HEK293 (cell line): ENCODE measurements around the gene FANCE.

Experiments used
- CTCF ChIP-seq: fragments of 450-650 bp; formaldehyde crosslinking; IDR thresholded peaks from 2 replicates; pipeline ENCODE4 v1.5.1; 2016; ENCODE audit warnings: missing biosample characterization, missing genetic modification characterization
- KLF16 ChIP-seq: fragments of 450-650 bp; formaldehyde crosslinking; IDR thresholded peaks from 2 replicates; pipeline ENCODE4 v1.5.1; 2017; ENCODE audit warnings: missing biosample characterization, missing genetic modification characterization
- REPIN1 ChIP-seq: fragments of 450-650 bp; formaldehyde crosslinking; IDR thresholded peaks from 2 replicates; pipeline ENCODE4 v1.5.1; 2017; ENCODE audit warnings: missing biosample characterization, missing genetic modification characterization, low read depth
- REST ChIP-seq: fragments of 450-650 bp; formaldehyde crosslinking; IDR thresholded peaks from 2 replicates; pipeline ENCODE4 v1.5.1; 2016; ENCODE audit warnings: missing biosample characterization, missing genetic modification characterization
- ZBTB21 ChIP-seq: fragments of 450-650 bp; formaldehyde crosslinking; IDR thresholded peaks from 2 replicates; pipeline ENCODE4 v1.5.1; 2017; ENCODE audit warnings: missing biosample characterization, missing genetic modification characterization
- ZBTB48 ChIP-seq: fragments of 450-650 bp; formaldehyde crosslinking; IDR thresholded peaks from 2 replicates; pipeline ENCODE4 v1.5.1; 2016; ENCODE audit warnings: missing biosample characterization, missing genetic modification characterization
- ZBTB7A ChIP-seq: fragments of 450-650 bp; formaldehyde crosslinking; IDR thresholded peaks from 2 replicates; pipeline ENCODE4 v1.5.1; 2016; ENCODE audit warnings: low read depth, missing biosample characterization, missing genetic modification characterization
- ZNF140 ChIP-seq: fragments of 450-650 bp; formaldehyde crosslinking; IDR thresholded peaks from 2 replicates; pipeline ENCODE4 v1.5.1; 2016; ENCODE audit warnings: missing biosample characterization, missing genetic modification characterization
- ZNF2 ChIP-seq: fragments of 450-650 bp; formaldehyde crosslinking; IDR thresholded peaks from 2 replicates; pipeline ENCODE4 v1.5.1; 2016; ENCODE audit warnings: missing biosample characterization, missing genetic modification characterization
- ZNF202 ChIP-seq: fragments of 450-650 bp; formaldehyde crosslinking; IDR thresholded peaks from 2 replicates; pipeline ENCODE4 v1.5.1; 2016; ENCODE audit warnings: missing biosample characterization, missing genetic modification characterization, borderline replicate concordance
- ZNF24 ChIP-seq: fragments of 450-650 bp; formaldehyde crosslinking; IDR thresholded peaks from 2 replicates; pipeline ENCODE4 v1.5.1; 2016; ENCODE audit warnings: missing biosample characterization, missing genetic modification characterization
- ZNF398 ChIP-seq: fragments of 450-650 bp; formaldehyde crosslinking; IDR thresholded peaks from 2 replicates; pipeline ENCODE4 v1.5.1; 2017; ENCODE audit warnings: missing biosample characterization, missing genetic modification characterization
- ZNF544 ChIP-seq: fragments of 450-650 bp; formaldehyde crosslinking; IDR thresholded peaks from 2 replicates; pipeline ENCODE4 v1.5.0; 2017; ENCODE audit warnings: missing biosample characterization, missing genetic modification characterization
- ZXDB ChIP-seq: fragments of 450-650 bp; formaldehyde crosslinking; IDR thresholded peaks from 2 replicates; pipeline ENCODE4 v1.5.1; 2016; ENCODE audit warnings: missing biosample characterization, missing genetic modification characterization

- TF ChIP-seq ZXDB (tag by site-specific recombination) (no peak), CTCF (no peak), ZNF140 (tag by site-specific recombination) (no peak), ZNF202 (tag by site-specific recombination) (no peak), ZNF544 (tag by site-specific recombination) (no peak), ZBTB48 (no peak), REPIN1 (tag by site-specific recombination) (no peak), ZNF398 (no peak), ZBTB7A (tag by site-specific recombination) (no peak), KLF16 (tag by site-specific recombination) (no peak), ZBTB21 (no peak), REST (tag by site-specific recombination) (no peak), ZNF24 (tag by site-specific recombination) (no peak), ZNF2 (no peak)
Measured at GRCh38 chr6:35410131-35410530, 42.0 kb upstream of the FANCE start.
